ENCODE results near the gene ESRRA.
"Not testable (repeated sequence)": the region's sequence is repeated elsewhere in the genome, so short reads cannot be mapped to it uniquely, and the experiment has no call there.

The ESRRA gene

GRCh38 chr11:64314146-64314804 is 9.0 kb downstream of the ESRRA start:
- no peak for DNase-seq

GRCh38 chr11:64314805-64315561 is 9.7 kb downstream of the ESRRA start:
- no peak for DNase-seq

GRCh38 chr11:64315667-64316526 is 10.6 kb downstream of the ESRRA start:
- DNase-seq: not testable (repeated sequence)

GRCh38 chr11:64316672-64317324 is 11.5 kb downstream of the ESRRA start:
- DNase-seq: peak; percentile 50

GRCh38 chr11:64317325-64317960 is 12.1 kb downstream of the ESRRA start, which contains the start of gene TRMT112:
Gene TRMT112, minus strand, starts transcription at chr11:64317559. Its CDS starts 33 bp downstream, at chr11:64317526.
- DNase-seq: peak; percentile 99

GRCh38 chr11:64317961-64318765 is 12.8 kb downstream of the ESRRA start, which contains the start of gene PRDX5:
Gene PRDX5, plus strand, starts transcription at chr11:64318121. Its CDS starts 95 bp downstream, at chr11:64318216.
- peak; percentile 99 for DNase-seq

GRCh38 chr11:64318766-64319761 is 13.7 kb downstream of the ESRRA start:
- DNase-seq: peak; percentile 48

- no peak for DNase-seq
Observed at GRCh38 chr11:64320556-64320955, 15.2 kb downstream of the ESRRA start.

GRCh38 chr11:64321026-64321425 is 15.7 kb downstream of the ESRRA start:
- DNase-seq: no peak

- DNase-seq: no peak
Observed at GRCh38 chr11:64321533-64321932, 16.2 kb downstream of the ESRRA start.

GRCh38 chr11:64322925-64323260 is 17.6 kb downstream of the ESRRA start:
- no peak for DNase-seq

GRCh38 chr11:64323373-64323772 is 18.0 kb downstream of the ESRRA start:
- no peak for DNase-seq

- not testable (repeated sequence) for DNase-seq
Observed at GRCh38 chr11:64323984-64324383, 18.7 kb downstream of the ESRRA start.

GRCh38 chr11:64324692-64325469 is 19.6 kb downstream of the ESRRA start:
- no peak for DNase-seq

- no peak for DNase-seq
Observed at GRCh38 chr11:64327375-64327774, 22.1 kb downstream of the ESRRA start.

GRCh38 chr11:64327993-64328392 is 22.7 kb downstream of the ESRRA start:
- DNase-seq: no peak

GRCh38 chr11:64330888-64331287 is 25.6 kb downstream of the ESRRA start:
- DNase-seq: no peak

GRCh38 chr11:64331569-64332371 is 26.4 kb downstream of the ESRRA start:
- DNase-seq: peak; percentile 95

Measured in hematopoietic multipotent progenitor cell treated with erythropoietin and hydrocortisone succinate and interleukin-3 and kit ligand, for 4 days (in vitro differentiated cells).